Body of pancreas (tissue), 4 donors: ENCODE measurements around the gene GOLGA1. TPM values are rescaled to one million over a fixed set of nuclear protein-coding genes. Genes with fewer than 3 reads are reported as not detected.

Source experiments
- ATAC-seq: fragments of 150-250 bp; one replicate; pipeline ENCODE4 v1.9.1; 2016
- DNase-seq, 4 donors: peaks; one replicate each; pipeline ENCODE4 v3.0.0-alpha.2; 2019
- H3K27ac ChIP-seq, 4 donors: fragments of 200-600 bp; sonication (generic); 1 replicate in 3 of 4; 2 replicates in 1 of 4; pipeline versions ENCODE4 v1.5.1 to v1.6.1; 2016 to 2019; ENCODE audit warnings: mild to moderate bottlenecking in 1 of 4, mixed read lengths in 1 of 4, moderate library complexity in 1 of 4
- H3K27me3 ChIP-seq, 2 donors: fragments of 200-600 bp; sonication (generic); one replicate each; pipeline ENCODE4 v1.6.0; 2016; ENCODE audit warnings: mild to moderate bottlenecking in 1 of 2
- H3K36me3 ChIP-seq, 2 donors: fragments of 200-600 bp; sonication (generic); replicated peaks in 1 of 2; 2 replicates each; pipeline ENCODE4 v1.5.1; 2016; ENCODE audit warnings: low read depth in 2 of 2; ENCODE audit not compliant: insufficient read depth in 1 of 2
- H3K4me1 ChIP-seq: fragments of 200-600 bp; sonication (generic); one replicate; pipeline ENCODE4 v1.6.0; 2016
- H3K4me3 ChIP-seq, 2 donors: fragments of 200-600 bp; sonication (generic); 1 replicate in 1 of 2; 2 replicates in 1 of 2; pipeline ENCODE4 v1.5.1; 2016 to 2019
- H3K9me3 ChIP-seq, 3 donors: fragments of 200-600 bp; sonication (generic); 1 replicate in 2 of 3; 2 replicates in 1 of 3; pipeline ENCODE4 v1.5.1; 2016
- POLR2A ChIP-seq, 3 donors: fragments of 450-650 bp; IDR thresholded peaks; one replicate each; pipeline ENCODE4 v1.6.1; 2016; ENCODE audit warnings: antibody characterized with exemption in 3 of 3, mild to moderate bottlenecking in 2 of 3
- WGBS, 2 donors: methylation state at CpG; one replicate each; pipeline ENCODE4 v1.1.5; 2017; 5-methylcytosine and 5-hydroxymethylcytosine counted together
- intact Hi-C: fragments of 100-400 bp; cut with DNase I; formaldehyde crosslinking; loops from one replicate; pipeline ENCODE4 v1.15.1; 2023
- total RNA-seq, 2 donors: library from RNA; depleted of rRNA; stranded (reverse); fragments of >200 nt; gene quantifications; one replicate each; pipeline ENCODE4 v1.1.0, GENCODE V29; 2016
- TF ChIP-seq, protein P1 (sequence below), 7 experiments: fragments of 450-650 bp in 4 of 7; fragments of 200-600 bp in 3 of 7; sonication (generic) in 3 of 7; IDR thresholded peaks; one replicate each; pipeline ENCODE4 v1.5.1; 2016 to 2019; ENCODE audit warnings: antibody characterized with exemption in 7 of 7

Gene GOLGA1
- total RNA-seq = 10 to 100 TPM; 14.5 to 32.6 TPM

GRCh38 chr9:124940894-124941678 is at the start of gene GOLGA1:
Gene GOLGA1, minus strand, starts transcription at chr9:124941083. Its CDS starts 2,372 bp downstream, at chr9:124938711.
- Histone ChIP-seq H3K9me3 (no peaks in the 10 kb centered on the region), H3K27me3 (no peaks in the 10 kb centered on the region), H3K27ac (peak within 1 kb of the TSS; percentile 95 to 96 (median 95)), H3K4me1 (peaks cover 14% of the 10 kb centered on the region), H3K4me3 (peak within 1 kb of the TSS; percentile 37 to 85), H3K36me3 (peaks cover 0 to 3% of the 10 kb centered on the region in 2 donors)
- WGBS, 2 donors = 0% methylated on average over 5 to 43 of the region's 70 CpGs
- intact Hi-C loops = no loop called here
- peak; percentile 95 to 98 (median 98) for TF ChIP-seq POLR2A (IDR thresholded peaks at IDR 0.05)
- TF ChIP-seq, protein P1, sequence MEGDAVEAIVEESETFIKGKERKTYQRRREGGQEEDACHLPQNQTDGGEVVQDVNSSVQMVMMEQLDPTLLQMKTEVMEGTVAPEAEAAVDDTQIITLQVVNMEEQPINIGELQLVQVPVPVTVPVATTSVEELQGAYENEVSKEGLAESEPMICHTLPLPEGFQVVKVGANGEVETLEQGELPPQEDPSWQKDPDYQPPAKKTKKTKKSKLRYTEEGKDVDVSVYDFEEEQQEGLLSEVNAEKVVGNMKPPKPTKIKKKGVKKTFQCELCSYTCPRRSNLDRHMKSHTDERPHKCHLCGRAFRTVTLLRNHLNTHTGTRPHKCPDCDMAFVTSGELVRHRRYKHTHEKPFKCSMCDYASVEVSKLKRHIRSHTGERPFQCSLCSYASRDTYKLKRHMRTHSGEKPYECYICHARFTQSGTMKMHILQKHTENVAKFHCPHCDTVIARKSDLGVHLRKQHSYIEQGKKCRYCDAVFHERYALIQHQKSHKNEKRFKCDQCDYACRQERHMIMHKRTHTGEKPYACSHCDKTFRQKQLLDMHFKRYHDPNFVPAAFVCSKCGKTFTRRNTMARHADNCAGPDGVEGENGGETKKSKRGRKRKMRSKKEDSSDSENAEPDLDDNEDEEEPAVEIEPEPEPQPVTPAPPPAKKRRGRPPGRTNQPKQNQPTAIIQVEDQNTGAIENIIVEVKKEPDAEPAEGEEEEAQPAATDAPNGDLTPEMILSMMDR (IDR thresholded peaks at IDR 0.05) = no peak
- DNase-seq = peak; percentile 97 to 98 (median 98)
- ATAC-seq = peak; percentile 97

- Histone ChIP-seq H3K9me3 (no peaks in the 10 kb centered on the region), H3K27me3 (no peaks in the 10 kb centered on the region), H3K4me3 (no peak overlapping the region), H3K27ac (no peak overlapping the region), H3K4me1 (no peaks in the 10 kb centered on the region), H3K36me3 (no peaks in the 10 kb centered on the region)
- intact Hi-C loops = no loop called here
- no peak for ATAC-seq
- DNase-seq = no peak
- 87 to 89% methylated on average over 1 of the region's 1 CpG for WGBS, 2 donors
- no peak for TF ChIP-seq POLR2A (IDR thresholded peaks at IDR 0.05)
- TF ChIP-seq, protein P1 (IDR thresholded peaks at IDR 0.05) = no peak
These were observed 42.8 kb upstream of the GOLGA1 start for GRCh38 chr9:124983698-124984097.

- no peaks in the 10 kb centered on the region for H3K4me1 ChIP-seq
- H3K9me3 ChIP-seq = no peaks in the 10 kb centered on the region
- ATAC-seq (no peak), DNase-seq (no peak)
- H3K27ac ChIP-seq = no peak overlapping the region
- intact Hi-C loops = no loop called here
- 74 to 80% methylated on average over 4 of the region's 4 CpGs for WGBS, 2 donors
- H3K4me3 ChIP-seq = no peak overlapping the region
- TF ChIP-seq, protein P1 (IDR thresholded peaks at IDR 0.05) = no peak
- no peak for TF ChIP-seq POLR2A (IDR thresholded peaks at IDR 0.05)
- H3K27me3 ChIP-seq = no peaks in the 10 kb centered on the region
- H3K36me3 ChIP-seq = no peaks in the 10 kb centered on the region
These were observed 39.5 kb upstream of the GOLGA1 start for GRCh38 chr9:124980431-124980830.

DNA sequence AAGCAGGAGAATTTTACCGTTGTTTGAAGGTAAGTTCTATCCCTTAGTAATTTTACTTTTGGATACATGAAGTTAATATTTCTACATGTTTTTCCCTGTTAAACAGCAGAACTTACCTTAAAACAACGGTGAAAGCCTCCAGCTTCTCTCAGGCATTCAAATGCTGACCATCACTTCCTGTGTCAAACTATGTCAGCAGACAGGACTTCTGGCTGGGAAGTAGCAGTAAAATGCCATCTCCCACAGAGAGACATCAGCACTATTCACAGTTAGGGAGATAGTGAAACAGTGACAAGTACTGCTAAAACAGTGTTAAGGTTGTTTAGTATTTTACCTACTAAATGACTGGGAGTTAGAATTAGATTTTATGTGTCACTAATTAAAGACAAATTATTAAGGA is 34.2 kb upstream of the GOLGA1 start:
- ATAC-seq (no peak), DNase-seq (no peak)
- Histone ChIP-seq H3K4me1 (no peaks in the 10 kb centered on the region), H3K9me3 (no peaks in the 10 kb centered on the region), H3K4me3 (no peak overlapping the region), H3K36me3 (no peaks in the 10 kb centered on the region), H3K27me3 (no peaks in the 10 kb centered on the region), H3K27ac (no peak overlapping the region)
- no peak for TF ChIP-seq POLR2A (IDR thresholded peaks at IDR 0.05)
- TF ChIP-seq, protein P1 (IDR thresholded peaks at IDR 0.05) = no peak
- WGBS, 2 donors = 41 to 42% methylated on average over 2 of the region's 2 CpGs
- intact Hi-C loops = no loop called here

DNA sequence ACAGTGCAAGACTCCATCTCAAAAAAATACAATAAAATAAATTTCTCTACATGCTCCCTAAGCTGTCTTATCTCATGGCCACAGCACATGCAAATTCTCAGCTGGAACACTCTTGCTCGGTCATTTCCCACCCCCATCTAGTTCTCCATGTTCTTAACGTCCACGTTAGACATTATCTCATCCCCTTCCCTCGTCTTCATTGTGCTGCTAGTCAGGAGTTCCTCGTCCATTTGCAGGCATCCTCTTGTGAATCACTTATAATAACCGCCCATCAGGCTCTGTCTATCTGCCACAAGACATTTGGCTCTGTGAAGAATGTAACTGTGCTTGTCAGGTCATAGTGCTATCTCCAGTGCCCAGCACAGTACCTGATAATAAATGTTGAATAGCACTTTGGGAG is 32.9 kb upstream of the GOLGA1 start:
- TF ChIP-seq, protein P1 (IDR thresholded peaks at IDR 0.05) = no peak
- TF ChIP-seq POLR2A (IDR thresholded peaks at IDR 0.05) = no peak
- intact Hi-C loops = no loop called here
- Histone ChIP-seq H3K4me1 (no peaks in the 10 kb centered on the region), H3K27ac (no peak overlapping the region), H3K36me3 (no peaks in the 10 kb centered on the region), H3K9me3 (no peaks in the 10 kb centered on the region), H3K27me3 (no peaks in the 10 kb centered on the region), H3K4me3 (no peak overlapping the region)
- ATAC-seq = no peak
- DNase-seq = no peak
- 95% methylated on average over 6 of the region's 6 CpGs for WGBS, 2 donors
